H1 (cell line): ENCODE results near the gene VMO1. TPM values are rescaled to one million over a fixed set of nuclear protein-coding genes. Genes with fewer than 3 reads are reported as not detected.

Experiments used
- CTCF ChIA-PET: fragments of 300-600 bp; sonication (Branson Sonifier 250); formaldehyde crosslinking; loops from one replicate; lab custom pipeline; 2021; ENCODE audit not compliant: partially characterized antibody; lab: Charles Lee
- POLR2A ChIA-PET: fragments of 300-600 bp; sonication (Branson Sonifier 250); formaldehyde crosslinking; loops from one replicate; lab custom pipeline; 2021; ENCODE audit warnings: inconsistent platforms; ENCODE audit not compliant: partially characterized antibody; lab: Charles Lee
- DNase-seq, 2 experiments: peaks; one replicate each; pipeline versions ENCODE4 v3.0.0 to v3.0.0-alpha.2; 2010 to 2022; ENCODE audit warnings: low spot score in 2 of 2, low read depth in 1 of 2, mixed read lengths in 1 of 2
- FAIRE-seq: peaks from 2 replicates; lab custom pipeline; 2011; peaks lifted over from hg19 to GRCh38; lab: Jason Lieb, UNC
- H2AFZ ChIP-seq: 2 replicates; pipeline ENCODE4 v1.8.1; 2012; ENCODE audit warnings: low read length, inconsistent platforms
- H2AK5ac ChIP-seq: 2 replicates; pipeline ENCODE4 v1.6.1; 2013; ENCODE audit warnings: low read depth, low read length
- H2BK120ac ChIP-seq: replicated peaks from 2 replicates; pipeline ENCODE3; 2013; ENCODE audit warnings: low read depth, low read length, inconsistent platforms
- H2BK12ac ChIP-seq: 2 replicates; pipeline ENCODE4 v1.6.1; 2013; ENCODE audit warnings: low read depth, low read length
- H2BK15ac ChIP-seq: 2 replicates; pipeline ENCODE4 v1.6.1; 2013; ENCODE audit warnings: low read length
- H2BK20ac ChIP-seq: 2 replicates; pipeline ENCODE4 v1.6.1; 2013; ENCODE audit warnings: low read length
- H2BK5ac ChIP-seq: 2 replicates; pipeline ENCODE4 v1.6.1; 2013; ENCODE audit warnings: low read depth, low read length
- H3K14ac ChIP-seq: 2 replicates; pipeline ENCODE4 v1.6.1; 2013; ENCODE audit warnings: inconsistent platforms; ENCODE audit not compliant: insufficient read length
- H3K18ac ChIP-seq: 2 replicates; pipeline ENCODE4 v1.6.1; 2013; ENCODE audit warnings: low read length; ENCODE audit errors: extremely low read depth
- H3K23ac ChIP-seq: 2 replicates; pipeline ENCODE4 v1.6.1; 2013; ENCODE audit warnings: inconsistent platforms; ENCODE audit not compliant: insufficient read length
- H3K23me2 ChIP-seq: 2 replicates; pipeline ENCODE4 v1.6.1; 2013; ENCODE audit warnings: low read depth, low read length
- H3K27ac ChIP-seq: 2 replicates; pipeline ENCODE4 v1.6.1; 2011; ENCODE audit warnings: low read depth, low read length, inconsistent platforms
- H3K27me3 ChIP-seq, 4 experiments: replicated peaks in 1 of 4; 1 replicate in 1 of 4; 2 replicates in 3 of 4; pipeline versions ENCODE4 v1.6.1 to v1.8.1; 2011 to 2013; ENCODE audit warnings: low read length in 3 of 4, mild to moderate bottlenecking in 3 of 4, inconsistent platforms in 2 of 4, mixed read lengths in 2 of 4, moderate library complexity in 1 of 4; ENCODE audit not compliant: control insufficient read depth in 3 of 4, insufficient read depth in 3 of 4; ENCODE audit errors: extremely low read depth in 1 of 4
- H3K36me3 ChIP-seq, 4 experiments: 2 replicates each; pipeline versions ENCODE4 v1.6.1 to v1.8.1; 2011 to 2013; ENCODE audit warnings: mild to moderate bottlenecking in 4 of 4, low read length in 3 of 4, moderate library complexity in 2 of 4, control low read depth in 1 of 4, inconsistent platforms in 1 of 4; ENCODE audit not compliant: insufficient read depth in 4 of 4, control insufficient read depth in 2 of 4
- H3K4ac ChIP-seq: replicated peaks from 2 replicates; pipeline ENCODE3; 2013; ENCODE audit warnings: low read length, low read depth, mixed read lengths, inconsistent platforms; ENCODE audit not compliant: insufficient read length
- H3K4me1 ChIP-seq, 4 experiments: replicated peaks in 1 of 4; 1 replicate in 1 of 4; 2 replicates in 3 of 4; pipeline versions ENCODE4 v1.6.1 to v1.8.1; 2011 to 2013; ENCODE audit warnings: low read length in 3 of 4, inconsistent platforms in 2 of 4, mixed read lengths in 1 of 4; ENCODE audit not compliant: insufficient read depth in 4 of 4, control insufficient read depth in 3 of 4
- H3K4me2 ChIP-seq, 2 experiments: 2 replicates each; pipeline versions ENCODE4 v1.6.1 to v1.8.1; 2011 to 2013; ENCODE audit warnings: low read depth in 2 of 2, low read length in 2 of 2, control low read depth in 1 of 2, inconsistent platforms in 1 of 2, mild to moderate bottlenecking in 1 of 2; ENCODE audit not compliant: insufficient read depth in 1 of 2
- H3K4me3 ChIP-seq, 4 experiments: fragments of 200-600, 300-600 bp in 1 of 4; sonication (generic), shearing (Covaris generic), sonication (Bioruptor Twin) in 1 of 4; 2 replicates each; pipeline versions ENCODE4 v1.5.1 to v1.8.1; 2011 to 2016; ENCODE audit warnings: low read length in 4 of 4, low read depth in 3 of 4, control low read depth in 2 of 4, inconsistent platforms in 2 of 4, mild to moderate bottlenecking in 2 of 4, mixed read lengths in 1 of 4, moderate library complexity in 1 of 4; ENCODE audit not compliant: insufficient read depth in 2 of 4; ENCODE audit errors: extremely low read depth in 1 of 4
- H3K56ac ChIP-seq: replicated peaks from 2 replicates; pipeline ENCODE3; 2013; ENCODE audit warnings: low read depth, mild to moderate bottlenecking, mixed read lengths, low read length, inconsistent platforms; ENCODE audit not compliant: insufficient read length
- H3K79me1 ChIP-seq: 2 replicates; pipeline ENCODE4 v1.6.1; 2013; ENCODE audit warnings: low read depth, low read length, control low read depth
- H3K79me2 ChIP-seq, 2 experiments: 2 replicates each; pipeline versions ENCODE4 v1.6.1 to v1.8.1; 2012 to 2013; ENCODE audit warnings: low read length in 2 of 2, mild to moderate bottlenecking in 2 of 2, inconsistent platforms in 1 of 2; ENCODE audit not compliant: insufficient read depth in 2 of 2, control insufficient read depth in 1 of 2
- H3K9ac ChIP-seq, 4 experiments: replicated peaks in 1 of 4; 1 replicate in 1 of 4; 2 replicates in 3 of 4; pipeline versions ENCODE4 v1.6.1 to v1.8.1; 2011 to 2013; ENCODE audit warnings: low read depth in 3 of 4, low read length in 3 of 4, control low read depth in 2 of 4, mild to moderate bottlenecking in 2 of 4, moderate library complexity in 2 of 4, inconsistent platforms in 1 of 4; ENCODE audit errors: extremely low read depth in 1 of 4
- H3K9me3 ChIP-seq, 2 experiments: 2 replicates each; pipeline versions ENCODE4 v1.6.1 to v1.8.1; 2012 to 2013; ENCODE audit warnings: mild to moderate bottlenecking in 2 of 2, moderate library complexity in 2 of 2, control low read depth in 1 of 2, inconsistent platforms in 1 of 2, low read depth in 1 of 2, low read length in 1 of 2, mixed read lengths in 1 of 2; ENCODE audit not compliant: insufficient read depth in 2 of 2
- H4K20me1 ChIP-seq, 2 experiments: replicated peaks in 1 of 2; 2 replicates each; pipeline versions ENCODE3 to v1.8.1; 2011 to 2013; ENCODE audit warnings: inconsistent platforms in 2 of 2, low read length in 2 of 2, mild to moderate bottlenecking in 1 of 2; ENCODE audit not compliant: insufficient read depth in 2 of 2, control insufficient read depth in 1 of 2
- H4K5ac ChIP-seq: 2 replicates; pipeline ENCODE4 v1.6.1; 2013; ENCODE audit warnings: low read length, low read depth, mixed read lengths, inconsistent platforms; ENCODE audit not compliant: insufficient read length
- H4K8ac ChIP-seq: 2 replicates; pipeline ENCODE4 v1.8.0; 2013; ENCODE audit warnings: mild to moderate bottlenecking, moderate library complexity, low read length, inconsistent platforms; ENCODE audit not compliant: insufficient read depth; ENCODE audit errors: extremely low read depth
- H4K91ac ChIP-seq: replicated peaks from 2 replicates; pipeline ENCODE3; 2013; ENCODE audit warnings: low read length, mixed read lengths, inconsistent platforms; ENCODE audit not compliant: insufficient read length
- ATF2 ChIP-seq: IDR thresholded peaks from 2 replicates; pipeline ENCODE4 v1.6.1; 2012; ENCODE audit warnings: low read length, inconsistent platforms
- CBX5 ChIP-seq: fragments of 300-800, 300-1000 bp; sonication (generic); IDR thresholded peaks from 2 replicates; pipeline ENCODE4 v1.7.1; 2016; ENCODE audit warnings: antibody characterized with exemption, low read length, low read depth
- JUN ChIP-seq: IDR thresholded peaks from 2 replicates; pipeline ENCODE4 v1.6.1; 2011; ENCODE audit warnings: low read depth, mild to moderate bottlenecking, improper control_type of control experiment, low read length
- KDM1A ChIP-seq: fragments of 200-600, 300-600 bp; sonication (generic); IDR thresholded peaks from 2 replicates; pipeline ENCODE4 v1.7.1; 2016; ENCODE audit warnings: mild to moderate bottlenecking, low read length, borderline replicate concordance
- KDM4A ChIP-seq: IDR thresholded peaks from one replicate; pipeline ENCODE4 v1.7.1; 2012; ENCODE audit warnings: low read depth, mild to moderate bottlenecking, moderate library complexity, low read length, inconsistent platforms; ENCODE audit not compliant: severe bottlenecking
- NANOG ChIP-seq: IDR thresholded peaks from 2 replicates; pipeline ENCODE4 v1.6.1; 2011; ENCODE audit warnings: low read length, low read depth, mild to moderate bottlenecking, inconsistent platforms; ENCODE audit not compliant: insufficient read depth, poor library complexity, severe bottlenecking
- POLR2AphosphoS5 ChIP-seq: IDR thresholded peaks from 2 replicates; pipeline ENCODE4 v1.6.1; 2011; ENCODE audit warnings: low read depth, low read length
- POU5F1 ChIP-seq: IDR thresholded peaks from 2 replicates; pipeline ENCODE4 v1.6.1; 2011; ENCODE audit warnings: low read depth, mild to moderate bottlenecking, low read length, moderate library complexity
- RBBP5 ChIP-seq: IDR thresholded peaks from 2 replicates; pipeline ENCODE4 v1.7.1; 2012; ENCODE audit warnings: low read depth, mild to moderate bottlenecking, inconsistent platforms, low read length, moderate library complexity, borderline replicate concordance
- RXRA ChIP-seq: IDR thresholded peaks from 2 replicates; pipeline ENCODE4 v1.6.1; 2011; ENCODE audit warnings: low read depth, mild to moderate bottlenecking, low read length, moderate library complexity; ENCODE audit not compliant: insufficient read depth
- SIN3A ChIP-seq, 2 experiments: IDR thresholded peaks in 1 of 2; conservative IDR thresholded peaks in 1 of 2; 2 replicates each; pipeline ENCODE4 v1.6.1; 2011 to 2012; ENCODE audit warnings: low read length in 2 of 2, improper control_type of control experiment in 1 of 2, low read depth in 1 of 2, mild to moderate bottlenecking in 1 of 2
- WGBS, 2 experiments: shearing (Covaris generic) in 1 of 2; methylation state at CpG; one replicate each; pipeline versions ENCODE4 v1.1.6 to v1.1.7; 2013 to 2015; ENCODE audit warnings: low lambda C conversion rate in 2 of 2, mixed read lengths in 2 of 2, inconsistent platforms in 1 of 2, low coverage in 1 of 2, missing lambda C conversion rate in 1 of 2; ENCODE audit not compliant: insufficient replicate concordance in 2 of 2, insufficient coverage in 1 of 2, insufficient read length in 1 of 2; ENCODE audit errors: extremely low coverage in 1 of 2, missing lambda C conversion rate in 1 of 2; 5-methylcytosine and 5-hydroxymethylcytosine counted together
- polyA plus RNA-seq, 7 experiments: library from polyadenylated mRNA; depleted of rRNA in 3 of 7; stranded (reverse) in 5 of 7; unstranded in 2 of 7; fragments of >200 nt in 5 of 7; fragments of 200-250 nt in 2 of 7; gene quantifications; 1 replicate in 5 of 7; 2 replicates in 1 of 7; 4 replicates in 1 of 7; pipeline versions ENCODE4 v1.2.1 to v1.2.3, GENCODE V29; 2011 to 2013; ENCODE audit warnings: missing spikeins in 2 of 7, mixed read lengths in 2 of 7
- total RNA-seq: library from RNA; stranded (reverse); fragmentation: NEBNext Ultra II Directional; extraction: Animal tissue kit (Norgen Biotek cat#: 25700); gene quantifications from 2 replicates; pipeline ENCODE4 v1.2.1, GENCODE V29; 2021

Gene VMO1
- total and polyA plus RNA-seq, 2 of the 8 experiments (the other 6 are each of a cell fraction or from before 2014, with no cell fraction given), result 0.30 TPM; not detected in 1

GRCh38 chr17:4811471-4811870 is 25.3 kb upstream of the VMO1 start:
- 95% methylated on average over 12 of the region's 12 CpGs; no CpG with 5 or more reads in 1 of the 2 experiments for WGBS, 2 experiments
- Histone ChIP-seq H3K36me3 (peaks cover 0 to 22% (median 6%) of the 10 kb centered on the region in 4 experiments; a peak in 5 of 8 replicates), H2AK5ac (no peak overlapping the region), H3K27me3 (no peaks in the 10 kb centered on the region; a peak in 1 of 7 replicates), H2BK5ac (no peak overlapping the region), H3K4me1 (peaks cover 0 to 5% (median 4%) of the 10 kb centered on the region in 4 experiments; a peak in 3 of 7 replicates), H3K4me2 (no peak overlapping the region), H3K4ac (no peak overlapping the region), H2AFZ (no peak overlapping the region), H3K79me1 (no peaks in the 10 kb centered on the region), H2BK20ac (no peak overlapping the region), H3K27ac (no peak overlapping the region), H3K18ac (no peak overlapping the region), H3K9me3 (no peaks in the 10 kb centered on the region; a peak in 1 of 4 replicates), H3K79me2 (0 out of 4 replicates have a peak, but pooled peaks cover 0 to 3% of the 10 kb centered on the region in 2 experiments), H3K23ac (no peak overlapping the region), H4K5ac (no peak overlapping the region), H2BK120ac (no peak overlapping the region), H2BK12ac (no peak overlapping the region), H3K9ac (no peak overlapping the region), H3K4me3 (no peak overlapping the region), H4K8ac (no peak overlapping the region), H2BK15ac (no peak overlapping the region), H3K23me2 (peaks cover 5% of the 10 kb centered on the region; the same call in 1 of the 2 replicates), H4K91ac (no peak overlapping the region), H3K56ac (no peak overlapping the region), H3K14ac (no peak overlapping the region), H4K20me1 (peaks cover 0 to 5% of the 10 kb centered on the region in 2 experiments)
- POLR2A ChIA-PET, result interaction anchor here (0.6 to 1.4 kb wide), 4 partner anchors 12 to 74 kb away, joined by 4 to 5 read pairs (median 4); no protein-coding TSS in a partner anchor
- CTCF ChIA-PET, result interaction anchor here (1.1 kb wide), 1 partner anchor 76 kb away, joined by 3 read pairs; no protein-coding TSS in a partner anchor
- FAIRE-seq, result no peak
- DNase-seq, result no peak
- TF ChIP-seq ATF2, result no peak
- no peak for TF ChIP-seq RXRA
- no peak for TF ChIP-seq POLR2AphosphoS5
- TF ChIP-seq CBX5, result no peak
- TF ChIP-seq SIN3A (conservative IDR thresholded peaks at IDR 0.05 in 1 of 2, IDR thresholded peaks at IDR 0.05 in 1 of 2; ENCODE audit: low read depth in 1 of 2, low read length in 2 of 2), result no peak
- no peak for TF ChIP-seq RBBP5
- TF ChIP-seq NANOG, result no peak
- TF ChIP-seq KDM1A, result no peak
- no peak for TF ChIP-seq POU5F1
- no peak for TF ChIP-seq KDM4A
- no peak for TF ChIP-seq JUN
